ENCODE results near the gene FAM53C. TPM values are rescaled to one million over a fixed set of nuclear protein-coding genes. Genes with fewer than 3 reads are reported as not detected.

The FAM53C gene
- total and polyA plus RNA-seq, 2 donors (not counting 3 experiments of a cell fraction or from before 2014, with no cell fraction given) = 37.4 to 37.9 TPM

DNA sequence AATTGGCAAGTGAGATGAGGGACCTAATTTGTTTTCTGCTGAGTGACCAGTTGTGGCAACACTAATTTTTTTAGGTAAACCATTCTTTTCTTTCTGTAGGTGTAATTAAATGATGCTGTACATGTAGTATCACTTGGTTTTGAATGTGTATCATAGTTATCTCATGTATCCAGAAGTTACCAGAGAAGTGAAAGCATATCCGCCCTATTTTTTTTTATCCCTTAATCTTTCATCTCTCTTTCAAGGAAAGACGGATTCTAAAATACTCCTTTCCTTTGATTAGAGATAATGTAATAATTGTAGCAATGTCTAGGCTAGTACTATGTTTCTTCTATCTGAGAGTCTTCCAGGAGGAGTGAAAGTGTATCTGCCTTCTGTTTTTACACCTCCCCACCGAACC, 21.6 kb downstream of the FAM53C start:
- Histone ChIP-seq H3K4me2 (ENCODE audit: insufficient read depth, low read length) (no peak overlapping the region), H3K36me3 (ENCODE audit: control insufficient read depth in 2 of 2, extremely low read depth in 1 of 2, insufficient read depth in 2 of 2, low read length in 2 of 2) (no peaks in the 10 kb centered on the region), H3K4me1 (ENCODE audit: control insufficient read depth, extremely low read depth, insufficient read depth, low read length) (peaks cover 7% of the 10 kb centered on the region), H3K79me2 (ENCODE audit: control insufficient read depth, insufficient read depth, low read length) (peaks cover 81% of the 10 kb centered on the region), H4K20me1 (replicated peaks; ENCODE audit: control insufficient read depth, extremely low read depth, insufficient read depth, low read length) (peaks cover 4% of the 10 kb centered on the region), H2AFZ (ENCODE audit: low read depth, low read length) (no peak overlapping the region), H3K9me3 (replicated peaks; ENCODE audit: control insufficient read depth, insufficient read depth, low read length) (no peaks in the 10 kb centered on the region), H3K9me1 (replicated peaks; ENCODE audit: control insufficient read depth, extremely low read depth, insufficient read depth, low read length) (no peaks in the 10 kb centered on the region), H3K4me3 (replicated peaks in 1 of 3; ENCODE audit: insufficient read depth in 1 of 3, low read depth in 1 of 3, low read length in 3 of 3) (no peak overlapping the region), H3K27me3 (ENCODE audit: control insufficient read depth in 2 of 2, insufficient read depth in 2 of 2, low read length in 2 of 2) (no peaks in the 10 kb centered on the region), H3K9ac (replicated peaks; ENCODE audit: extremely low read depth, insufficient read depth, low read length) (no peak overlapping the region), H3K27ac (ENCODE audit: insufficient read depth, low read depth, low read length) (no peak overlapping the region)
- FAIRE-seq (no peak), DNase-seq (ENCODE audit: low read depth, low spot score) (no peak)
- ChIA-PET CTCF (no interaction called here), POLR2A (no interaction called here)
- TF ChIP-seq EZH2 (IDR thresholded peaks at IDR 0.05; ENCODE audit: borderline replicate concordance, low read depth, low read length, severe bottlenecking) (no peak), FOS (IDR thresholded peaks at IDR 0.05; ENCODE audit: borderline replicate concordance, insufficient read depth, low read length) (no peak), POLR2AphosphoS5 (IDR thresholded peaks at IDR 0.05; ENCODE audit: insufficient read depth, low read depth, low read length) (no peak), MYC (IDR thresholded peaks at IDR 0.05; ENCODE audit: low read depth, low read length) (no peak)
- TF ChIP-seq, protein P1, sequence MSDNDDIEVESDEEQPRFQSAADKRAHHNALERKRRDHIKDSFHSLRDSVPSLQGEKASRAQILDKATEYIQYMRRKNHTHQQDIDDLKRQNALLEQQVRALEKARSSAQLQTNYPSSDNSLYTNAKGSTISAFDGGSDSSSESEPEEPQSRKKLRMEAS (IDR thresholded peaks at IDR 0.05; ENCODE audit: insufficient read depth, insufficient read length) = no peak
- TF ChIP-seq, protein P2, sequence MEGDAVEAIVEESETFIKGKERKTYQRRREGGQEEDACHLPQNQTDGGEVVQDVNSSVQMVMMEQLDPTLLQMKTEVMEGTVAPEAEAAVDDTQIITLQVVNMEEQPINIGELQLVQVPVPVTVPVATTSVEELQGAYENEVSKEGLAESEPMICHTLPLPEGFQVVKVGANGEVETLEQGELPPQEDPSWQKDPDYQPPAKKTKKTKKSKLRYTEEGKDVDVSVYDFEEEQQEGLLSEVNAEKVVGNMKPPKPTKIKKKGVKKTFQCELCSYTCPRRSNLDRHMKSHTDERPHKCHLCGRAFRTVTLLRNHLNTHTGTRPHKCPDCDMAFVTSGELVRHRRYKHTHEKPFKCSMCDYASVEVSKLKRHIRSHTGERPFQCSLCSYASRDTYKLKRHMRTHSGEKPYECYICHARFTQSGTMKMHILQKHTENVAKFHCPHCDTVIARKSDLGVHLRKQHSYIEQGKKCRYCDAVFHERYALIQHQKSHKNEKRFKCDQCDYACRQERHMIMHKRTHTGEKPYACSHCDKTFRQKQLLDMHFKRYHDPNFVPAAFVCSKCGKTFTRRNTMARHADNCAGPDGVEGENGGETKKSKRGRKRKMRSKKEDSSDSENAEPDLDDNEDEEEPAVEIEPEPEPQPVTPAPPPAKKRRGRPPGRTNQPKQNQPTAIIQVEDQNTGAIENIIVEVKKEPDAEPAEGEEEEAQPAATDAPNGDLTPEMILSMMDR (IDR thresholded peaks at IDR 0.05; ENCODE audit: extremely low read depth in 1 of 2, insufficient read depth in 1 of 2, low read depth in 1 of 2, low read length in 2 of 2) = no peak
- intact Hi-C loops (cut with micrococcal nuclease) (no loop called here), dilution Hi-C loops (cut with MboI; ENCODE audit: extremely low pct_ligation_motif_present, low sequenced_read_pairs) (no loop called here)
- no TSS peak for BruUV-seq (replicated peaks)
